HepG2 (cell line): Measurements from ENCODE around the gene BARX2.

Experiments used
- EP300 ChIP-seq, 3 experiments: sonication (generic) in 1 of 3; formaldehyde crosslinking in 1 of 3; IDR thresholded peaks; 2 replicates each; pipeline versions ENCODE4 v1.5.1 to v1.6.1; 2011 to 2020; ENCODE audit warnings: low read depth in 2 of 3, low read length in 2 of 3, borderline replicate concordance in 1 of 3, improper control_type of control experiment in 1 of 3, mild to moderate bottlenecking in 1 of 3, missing genetic modification reagents in 1 of 3, moderate library complexity in 1 of 3
- SMC3 ChIP-seq: IDR thresholded peaks from 2 replicates; pipeline ENCODE4 v1.6.1; 2011; ENCODE audit warnings: low read length, improper control_type of control experiment
- TRIM22 ChIP-seq: fragments of 450-650 bp; IDR thresholded peaks from 2 replicates; pipeline ENCODE4 v1.6.1; 2017
- ZNF274 ChIP-seq: sonication (generic); formaldehyde crosslinking; IDR thresholded peaks from 2 replicates; pipeline ENCODE4 v1.5.1; 2020; ENCODE audit warnings: mild to moderate bottlenecking, missing genetic modification reagents
- ZNF441 ChIP-seq: sonication (generic); formaldehyde crosslinking; IDR thresholded peaks from 2 replicates; pipeline ENCODE4 v1.7.0; 2021; ENCODE audit warnings: missing genetic modification reagents, borderline replicate concordance

GRCh38 chr11:129391821-129392220, 16.2 kb downstream of the BARX2 start:
- TF ChIP-seq EP300 (IDR thresholded peaks at IDR 0.05; ENCODE audit: low read depth in 2 of 2, low read length in 2 of 2) (no peak), EP300 (CRISPR knock-in tag; IDR thresholded peaks at IDR 0.05; ENCODE audit: borderline replicate concordance) (no peak), ZNF441 (CRISPR knock-in tag) (no peak), SMC3 (no peak), ZNF274 (CRISPR knock-in tag) (no peak), TRIM22 (no peak)
